ENCODE results near the gene PHF2. TPM values are rescaled to one million over a fixed set of nuclear protein-coding genes. Genes with fewer than 3 reads are reported as not detected.

PHF2 gene
- total and polyA plus RNA-seq, 12 donors, result 13.9 to 31.3 (median 23.0) TPM

GRCh38 chr9:93617273-93617672 lies 40.9 kb downstream of the PHF2 start:
- Histone ChIP-seq H3K4me1 (peaks cover 3 to 72% (median 43%) of the 10 kb centered on the region in 9 donors), H3K36me3 (peaks cover 0 to 6% (median 0%) of the 10 kb centered on the region in 9 donors), H3K27me3 (no peaks in the 10 kb centered on the region), H3K27ac (no peak overlapping the region), H3K4me3 (no peak overlapping the region), H3K9me3 (no peaks in the 10 kb centered on the region)
- no peak for TF ChIP-seq CTCF (IDR thresholded peaks at IDR 0.05)
- ATAC-seq, result no peak
- WGBS, 2 donors, result 61 to 71% methylated on average over 6 of the region's 6 CpGs
- DNase-seq, result no peak
- intact Hi-C loops (cut with DNase I), result no loop called here

GRCh38 chr9:93619272-93619775 lies 42.9 kb downstream of the PHF2 start:
- no peak for TF ChIP-seq CTCF (IDR thresholded peaks at IDR 0.05)
- intact Hi-C loops (cut with DNase I), result loop anchor here in 1 of 10 donors (1.0 kb wide), 1 partner anchor 29 kb away; no protein-coding TSS in a partner anchor
- Histone ChIP-seq H3K4me3 (no peak overlapping the region), H3K27ac (no peak overlapping the region), H3K27me3 (no peaks in the 10 kb centered on the region), H3K9me3 (no peaks in the 10 kb centered on the region), H3K36me3 (peaks cover 0 to 6% (median 0%) of the 10 kb centered on the region in 9 donors), H3K4me1 (peaks cover 3 to 64% (median 31%) of the 10 kb centered on the region in 9 donors)
- WGBS, 2 donors, result 91 to 93% methylated on average over 19 of the region's 19 CpGs
- ATAC-seq, result no peak
- DNase-seq, result no peak

GRCh38 chr9:93620041-93620506 lies 43.7 kb downstream of the PHF2 start:
- 83 to 84% methylated on average over 8 of the region's 8 CpGs for WGBS, 2 donors
- H3K4me1 ChIP-seq, result peaks cover 3 to 63% (median 31%) of the 10 kb centered on the region in 9 donors
- peaks cover 0 to 6% (median 0%) of the 10 kb centered on the region in 9 donors for H3K36me3 ChIP-seq
- no peaks in the 10 kb centered on the region for H3K9me3 ChIP-seq
- no peak for TF ChIP-seq CTCF (IDR thresholded peaks at IDR 0.05)
- no peak overlapping the region for H3K4me3 ChIP-seq
- no peak overlapping the region for H3K27ac ChIP-seq
- intact Hi-C loops (cut with DNase I), result no loop called here
- no peaks in the 10 kb centered on the region for H3K27me3 ChIP-seq
- DNase-seq, result no peak
- peak in 2 of 8 donors; percentile 15 to 28 for ATAC-seq

GRCh38 chr9:93620881-93621820 lies 44.8 kb downstream of the PHF2 start:
- H3K4me1 ChIP-seq, result peaks cover 3 to 63% (median 31%) of the 10 kb centered on the region in 9 donors
- WGBS, 2 donors, result 70 to 76% methylated on average over 14 of the region's 14 CpGs
- peak in 1 of 2 donors; percentile 29 for DNase-seq

More at GRCh38 chr9:93620881-93621820, 44.8 kb downstream of the PHF2 start:
- Histone ChIP-seq H3K27me3 (no peaks in the 10 kb centered on the region), H3K36me3 (peaks cover 0 to 6% (median 0%) of the 10 kb centered on the region in 9 donors), H3K9me3 (peaks cover 0 to 2% (median 0%) of the 10 kb centered on the region in 11 donors), H3K4me3 (no peak overlapping the region), H3K27ac (no peak overlapping the region)
- ATAC-seq, result peak; percentile 9 to 81 (median 60)
- intact Hi-C loops (cut with DNase I), result no loop called here
- TF ChIP-seq CTCF (IDR thresholded peaks at IDR 0.05), result no peak
